Renal cortex interstitium (tissue), 11 donors: ENCODE measurements around the gene SLC49A4. TPM values are rescaled to one million over a fixed set of nuclear protein-coding genes. Genes with fewer than 3 reads are reported as not detected.

ENCODE experiments used
- DNase-seq, 11 donors: peaks; one replicate each; pipeline ENCODE4 v3.0.0-alpha.2; 2013; ENCODE audit warnings: low read depth in 9 of 11, low spot score in 4 of 11; ENCODE audit errors: extremely low read depth in 1 of 11
- polyA plus RNA-seq, 3 donors: library from polyadenylated mRNA; unstranded; fragments of 120-200 nt; gene quantifications; one replicate each; pipeline ENCODE4 v1.2.1, GENCODE V29; 2013; ENCODE audit not compliant: insufficient read length in 3 of 3

The SLC49A4 gene
- polyA plus RNA-seq, 3 donors, result 14.0 to 15.5 (median 15.4) TPM

DNA sequence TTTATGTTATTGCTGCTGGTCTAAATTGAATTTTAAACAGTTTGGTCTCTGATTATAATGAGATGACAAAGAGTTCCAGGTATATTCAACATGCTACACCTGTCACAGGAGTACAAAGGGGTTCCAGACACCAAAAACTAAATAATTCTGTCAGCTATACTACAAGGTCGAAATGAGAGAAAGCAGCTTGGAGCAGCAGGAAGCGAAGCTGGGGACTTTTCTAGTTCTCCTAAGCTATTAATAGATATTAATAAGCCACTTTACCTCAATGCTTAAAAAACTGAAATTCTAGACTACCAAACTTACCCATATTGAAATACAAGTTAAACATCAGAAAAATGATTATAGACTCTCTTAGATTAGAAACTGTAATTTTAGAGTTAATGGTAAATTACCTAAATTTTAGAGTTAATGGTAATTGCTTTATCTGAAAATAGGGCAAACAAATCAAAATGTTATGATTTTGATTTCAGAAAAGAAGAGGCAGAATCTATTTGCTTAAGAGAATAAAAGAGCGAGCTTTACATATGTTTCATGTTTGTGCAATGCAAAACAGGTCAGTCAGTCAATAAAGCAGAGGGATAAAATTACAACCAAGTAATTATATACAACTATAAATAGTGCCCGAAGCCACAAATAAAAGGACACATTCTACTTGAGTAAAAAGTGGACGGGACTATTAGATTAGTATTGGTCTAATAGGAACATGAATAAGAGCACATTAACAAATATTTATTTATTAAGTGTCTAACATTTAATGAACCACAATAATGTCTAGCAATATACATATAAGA, 18.0 kb upstream of the SLC49A4 start:
- no peak for DNase-seq

DNA sequence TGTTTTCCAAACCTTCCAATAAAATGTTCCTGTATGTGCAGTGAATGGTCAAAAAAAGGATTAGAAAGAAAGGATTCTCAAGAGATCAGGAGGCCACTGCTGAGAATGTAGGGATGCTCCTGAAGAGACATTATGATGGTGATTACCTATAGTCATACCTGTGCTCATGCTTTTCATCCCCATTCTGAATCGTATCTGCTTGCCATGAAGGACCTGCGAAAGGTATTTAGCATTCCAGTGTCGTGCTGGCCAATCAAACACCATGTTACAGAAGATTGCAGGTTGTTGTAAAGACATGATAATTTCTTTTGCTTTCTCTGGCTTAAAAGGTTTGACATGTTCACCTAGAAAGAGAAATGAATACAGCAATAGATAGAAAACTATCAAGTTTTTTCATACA, 17.3 kb upstream of the SLC49A4 start:
- no peak for DNase-seq

DNA sequence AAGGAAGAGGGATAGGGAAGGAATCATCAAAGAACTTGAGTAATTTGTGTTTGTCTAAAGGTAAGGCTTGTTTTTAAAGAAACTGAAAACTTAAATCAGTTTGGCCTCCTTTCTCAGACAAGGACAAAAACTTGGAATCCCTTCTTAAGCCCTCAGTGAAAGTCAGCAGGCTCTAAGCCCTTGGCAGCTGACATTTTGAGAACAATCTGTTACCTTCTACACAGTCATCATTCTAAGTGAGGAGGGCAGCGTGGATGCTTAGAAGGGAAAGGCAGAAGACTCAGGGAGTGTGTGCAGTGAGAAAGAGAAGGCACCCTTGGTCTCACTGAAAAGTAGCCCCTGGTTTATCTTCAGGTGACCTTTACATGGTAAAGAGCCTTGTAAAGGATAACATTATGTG, 12.1 kb upstream of the SLC49A4 start:
- DNase-seq, result no peak

DNA sequence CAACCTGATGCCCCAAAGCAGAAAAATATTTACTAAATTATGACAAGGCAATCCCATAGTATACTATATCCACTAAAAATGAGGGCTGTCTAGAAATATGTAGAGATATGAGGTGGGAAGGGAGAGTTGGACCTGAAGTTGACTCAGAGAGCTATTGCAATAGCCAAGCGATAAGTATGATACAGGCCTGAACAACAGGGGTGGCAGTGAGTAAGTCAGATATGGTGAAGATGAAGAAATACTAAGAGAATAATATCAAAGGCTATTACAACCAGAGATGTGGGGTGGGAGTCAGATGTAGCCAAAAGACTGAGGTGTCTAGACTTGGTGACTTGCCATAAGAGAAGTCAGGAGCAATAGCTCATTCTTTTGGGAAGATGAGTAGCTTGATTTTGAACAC, 10.4 kb upstream of the SLC49A4 start:
- no peak for DNase-seq

DNA sequence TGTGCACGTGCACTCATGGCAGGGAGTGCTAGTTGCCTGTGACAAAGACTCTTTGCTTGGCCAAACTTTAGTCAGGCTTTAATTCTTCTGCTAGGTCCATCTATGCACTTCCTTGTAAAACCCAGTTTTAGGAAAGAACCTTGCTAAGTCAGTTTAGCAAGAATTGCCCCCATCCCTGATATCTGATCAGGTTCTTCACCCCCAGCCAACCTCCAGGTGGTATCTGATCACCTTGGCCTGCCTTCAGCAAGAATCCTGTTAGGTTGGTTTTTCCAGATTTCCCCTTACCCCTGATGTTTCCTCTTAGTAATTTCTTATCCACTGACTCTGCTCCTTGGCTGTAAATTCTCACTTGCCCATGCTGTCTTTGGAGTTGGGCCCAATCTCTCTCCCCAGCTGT, 9.6 kb upstream of the SLC49A4 start:
- DNase-seq, result no peak

DNA sequence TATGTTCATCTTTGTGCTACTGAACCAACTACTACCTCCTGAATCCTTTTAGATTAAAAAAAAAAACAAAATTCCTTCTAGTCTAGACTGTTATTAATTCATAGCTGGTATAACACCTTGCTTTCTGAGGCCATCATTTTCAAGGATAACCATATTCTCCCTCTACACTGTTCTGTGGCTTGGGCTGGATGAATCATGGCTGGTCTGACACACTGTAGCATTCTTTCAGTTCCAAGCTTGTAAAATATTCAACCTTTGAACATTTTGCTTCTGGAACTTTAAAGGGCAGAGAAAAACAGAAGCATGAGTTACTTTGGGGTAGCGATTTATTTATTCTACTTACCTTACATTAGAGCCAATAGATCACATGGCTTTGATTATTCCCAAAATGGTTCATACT, 8.8 kb upstream of the SLC49A4 start:
- DNase-seq, result no peak

DNA sequence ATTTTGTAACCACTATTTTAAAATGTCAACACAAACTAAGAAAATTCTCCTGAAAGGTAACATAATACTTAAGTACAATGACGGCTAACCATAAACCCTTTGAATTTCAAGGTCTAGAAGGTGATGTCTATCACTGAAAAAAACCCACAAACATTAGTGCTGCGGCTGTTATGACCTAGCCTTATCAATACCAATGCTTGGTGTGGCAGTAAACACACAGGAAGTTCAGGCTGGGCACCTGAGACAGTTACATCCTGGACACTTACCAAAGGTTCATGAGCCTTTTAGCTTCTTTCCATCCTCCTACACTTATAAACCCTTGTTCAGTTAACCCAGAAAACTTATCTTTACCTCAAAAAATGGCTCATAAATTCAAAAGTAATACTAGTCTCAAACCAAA, 7.0 kb upstream of the SLC49A4 start:
- DNase-seq, result no peak

DNA sequence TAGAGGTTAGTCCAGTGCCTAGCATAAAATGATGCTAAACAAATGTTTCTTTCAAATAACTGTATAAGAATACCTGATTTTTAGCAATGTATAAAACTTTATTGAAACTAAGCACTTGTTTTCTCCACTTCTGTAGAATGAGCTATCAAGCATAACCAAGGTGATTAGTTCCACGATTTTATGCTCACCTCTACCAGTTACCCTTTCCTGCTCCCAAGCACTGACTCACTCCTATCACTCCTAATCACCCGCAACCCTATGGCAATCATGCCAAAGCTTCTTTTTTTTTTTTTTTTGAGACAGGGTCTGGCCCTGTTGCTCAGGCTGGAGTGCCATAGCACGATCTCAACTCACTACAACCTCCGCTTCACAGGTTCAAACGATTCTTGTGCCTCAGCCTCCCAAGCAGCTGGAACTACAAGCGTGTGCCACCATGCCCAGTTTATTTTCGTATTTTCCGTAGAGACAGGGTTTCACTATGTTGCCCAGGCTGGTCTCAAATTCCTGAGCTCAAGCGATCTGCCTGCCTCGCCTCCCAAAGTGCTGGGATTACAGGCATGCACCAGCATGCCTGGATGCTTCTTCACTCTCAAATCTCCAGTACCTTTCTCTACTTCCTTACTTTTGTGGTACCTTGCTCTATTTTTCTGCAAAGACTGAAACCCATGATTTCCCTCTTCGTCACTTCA, 5.1 kb upstream of the SLC49A4 start:
- DNase-seq, result no peak

DNA sequence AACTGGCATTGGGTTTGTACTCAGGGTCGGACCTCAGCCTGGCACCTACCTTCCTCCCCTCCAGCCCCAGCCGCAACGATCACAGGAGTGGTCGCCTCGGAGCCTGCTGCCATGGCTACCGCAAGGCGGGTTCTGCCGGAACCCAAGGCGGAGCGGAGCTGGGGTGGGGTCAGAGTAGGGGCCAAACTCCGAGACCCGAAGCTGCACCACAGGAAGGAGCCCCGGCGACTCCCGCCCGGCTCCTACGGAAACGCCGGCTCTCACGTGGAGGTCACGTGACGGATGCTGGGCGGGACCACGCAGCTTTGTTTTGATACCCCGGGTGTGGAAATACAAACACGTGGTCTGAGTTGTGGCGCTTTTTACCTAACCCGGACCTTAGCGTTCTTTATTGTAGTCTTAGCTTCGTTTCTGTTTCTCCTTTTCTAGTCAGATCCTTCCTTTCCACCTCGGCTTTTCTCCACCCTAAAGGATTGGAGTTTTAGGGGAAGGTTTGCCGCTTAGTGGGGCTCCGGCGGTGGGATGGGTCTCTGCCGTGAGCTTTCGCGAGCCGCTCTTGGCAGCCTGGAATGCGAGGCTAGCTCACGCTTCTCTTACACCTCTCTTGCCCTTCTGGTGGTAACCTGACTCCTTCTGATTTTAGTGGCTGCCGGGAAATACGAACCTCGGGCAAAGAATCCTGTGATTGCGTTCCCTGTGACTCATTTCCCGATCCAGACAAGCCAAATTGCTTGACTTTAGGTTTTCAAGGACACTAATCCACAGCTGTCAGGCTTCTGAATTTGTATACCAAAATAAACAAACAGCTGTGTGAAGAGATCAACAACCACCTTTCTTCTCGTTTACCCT, 1.1 kb upstream of the SLC49A4 start, which contains the start of gene HSPBAP1:
HSPBAP1 (minus strand) TSS at position 264 of the 849 bp plus-strand sequence; CDS start at position 113, 151 bp downstream.
- peak; percentile 77 to 90 (median 83) for DNase-seq

DNA sequence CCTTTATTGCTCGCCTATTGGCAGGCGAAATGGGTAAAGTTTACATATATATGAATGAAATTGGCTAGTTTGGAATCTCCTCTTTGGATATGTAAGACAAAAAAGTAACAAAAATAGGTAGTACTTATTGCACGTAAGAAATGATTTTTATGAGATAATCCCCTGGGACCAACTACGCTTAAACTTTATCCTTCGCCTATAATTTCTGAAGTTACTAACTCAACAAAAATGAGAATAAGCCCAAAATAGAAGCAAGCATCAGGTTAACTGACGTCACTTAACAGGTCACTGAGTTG, 438 bp upstream of the SLC49A4 start:
- peak in 1 of 11 donors; percentile 10 for DNase-seq

DNA sequence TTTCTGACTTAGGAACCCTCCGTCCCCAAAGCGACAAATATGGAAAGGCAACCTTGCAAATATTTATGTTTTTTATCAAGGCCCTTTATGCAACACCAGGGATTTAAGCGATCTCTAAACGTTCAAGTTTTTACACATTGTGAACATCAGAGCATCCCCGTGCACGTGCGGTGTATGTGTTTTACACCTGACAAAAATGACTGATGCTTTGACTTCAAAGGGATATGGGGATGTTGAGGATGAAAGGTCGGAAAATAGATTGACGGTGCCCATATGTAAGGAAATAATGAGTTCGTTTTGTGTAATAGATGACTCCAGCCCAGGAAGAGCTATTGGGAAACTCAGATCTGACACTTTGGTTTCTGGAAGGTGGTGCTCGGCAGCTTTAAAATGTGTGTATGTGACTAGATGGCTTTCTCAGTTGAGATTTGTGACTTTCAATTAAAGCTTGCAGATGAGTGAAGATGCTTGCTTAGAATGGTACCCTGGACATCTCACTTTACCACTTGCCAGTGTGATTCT, 866 bp downstream of the SLC49A4 start:
- peak in 2 of 11 donors; percentile 9 for DNase-seq

DNA sequence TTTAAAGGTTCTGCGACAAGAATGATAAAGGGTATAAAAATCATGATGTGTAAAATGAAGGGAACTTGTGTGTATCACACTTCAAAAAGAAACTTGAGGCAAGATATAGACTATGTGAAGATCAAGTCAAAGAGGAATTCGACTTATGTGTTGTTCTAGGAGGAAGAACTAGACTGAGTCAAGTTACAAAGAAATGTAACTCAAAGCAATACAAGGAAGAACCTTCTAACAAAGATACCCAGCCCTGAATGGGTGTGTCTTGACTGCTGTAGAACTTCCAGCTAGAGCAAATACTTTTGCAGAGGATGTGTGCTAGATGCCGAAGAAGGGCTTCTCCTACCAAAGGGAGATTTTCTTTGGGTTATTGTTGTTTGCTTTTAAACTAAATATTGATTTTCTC, 2.4 kb downstream of the SLC49A4 start:
- DNase-seq, result no peak

DNA sequence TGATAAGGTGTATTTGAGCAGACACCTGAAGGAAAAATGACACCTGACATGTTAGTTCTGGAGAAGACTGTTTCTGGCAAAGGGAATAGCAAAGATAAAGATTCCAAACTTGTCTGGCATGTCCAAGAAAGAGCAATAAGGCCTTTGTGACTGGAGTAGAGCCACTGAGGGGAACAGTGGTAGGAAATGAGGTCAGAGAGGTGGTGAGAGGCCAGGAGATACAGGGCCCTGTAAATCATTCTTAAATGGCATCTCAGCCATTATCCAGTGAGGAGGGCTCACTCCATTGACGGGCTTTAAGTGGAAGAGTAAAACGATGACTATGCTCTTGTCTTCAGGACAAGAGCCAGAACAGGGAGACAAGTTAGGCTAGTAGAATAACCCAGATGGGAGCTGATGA, 4.5 kb downstream of the SLC49A4 start:
- DNase-seq, result no peak

DNA sequence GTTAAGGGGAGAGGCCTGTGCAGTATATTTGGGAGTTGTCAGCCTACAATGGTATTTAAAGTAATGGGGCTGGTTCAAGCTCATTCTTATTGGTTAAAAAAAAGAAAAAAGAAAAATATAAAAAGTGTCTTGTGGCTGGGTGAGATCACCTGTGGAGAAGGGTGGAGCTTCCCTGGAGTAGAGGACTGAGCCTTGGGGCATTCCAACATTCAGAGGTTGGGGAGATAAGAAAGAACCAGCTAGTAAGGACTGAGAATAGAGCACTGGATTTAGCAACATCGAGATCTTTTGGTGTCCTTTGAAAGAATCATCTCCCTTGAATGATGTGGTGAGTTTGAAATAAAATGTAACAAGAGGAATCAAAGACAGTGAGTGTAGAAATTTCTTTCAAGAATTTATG, 5.2 kb downstream of the SLC49A4 start:
- no peak for DNase-seq

DNA sequence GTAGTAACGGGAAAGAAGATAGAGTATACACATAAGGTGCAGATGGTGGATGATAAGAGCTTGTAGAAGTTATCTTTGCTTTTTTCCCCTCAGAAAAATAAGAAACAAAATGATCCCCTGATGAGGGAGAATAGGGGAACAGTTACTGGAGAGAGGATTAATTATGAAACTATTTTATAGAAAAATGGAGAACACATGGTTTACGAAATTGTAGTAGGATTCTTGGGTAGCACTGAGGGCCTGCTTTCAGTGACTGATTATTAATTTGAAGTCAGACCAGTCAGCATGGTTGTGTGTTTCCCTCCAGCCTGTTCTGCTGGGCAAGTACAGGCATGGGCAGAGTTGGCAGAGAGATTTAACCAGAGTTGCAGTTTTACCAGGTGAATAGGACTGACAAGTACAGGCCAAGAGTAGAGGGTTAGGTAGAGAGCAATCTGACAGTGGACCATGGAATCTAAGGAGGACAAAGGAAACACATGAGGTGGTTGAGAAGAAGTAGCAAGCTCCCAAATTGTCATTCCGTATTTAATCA, 5.9 kb downstream of the SLC49A4 start:
- no peak for DNase-seq

DNA sequence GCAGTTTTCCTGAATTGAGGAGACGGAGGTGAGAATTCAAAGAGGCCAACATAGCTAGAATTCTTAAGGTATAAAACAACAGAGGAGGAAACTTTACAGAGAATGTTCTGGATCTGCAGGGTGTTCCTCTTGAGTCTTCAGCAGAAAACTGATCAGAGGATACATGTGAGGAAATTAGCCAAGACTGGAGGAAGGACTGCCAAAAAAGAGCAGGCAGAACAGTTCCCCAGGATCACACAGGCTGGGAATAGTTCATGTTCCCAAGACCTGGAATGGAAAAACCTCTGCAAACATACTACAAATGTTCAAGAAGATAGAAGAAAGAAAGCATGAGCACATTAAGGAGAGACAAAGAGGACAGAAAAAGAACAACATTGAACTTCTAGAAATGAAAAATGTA, 7.5 kb downstream of the SLC49A4 start:
- no peak for DNase-seq

DNA sequence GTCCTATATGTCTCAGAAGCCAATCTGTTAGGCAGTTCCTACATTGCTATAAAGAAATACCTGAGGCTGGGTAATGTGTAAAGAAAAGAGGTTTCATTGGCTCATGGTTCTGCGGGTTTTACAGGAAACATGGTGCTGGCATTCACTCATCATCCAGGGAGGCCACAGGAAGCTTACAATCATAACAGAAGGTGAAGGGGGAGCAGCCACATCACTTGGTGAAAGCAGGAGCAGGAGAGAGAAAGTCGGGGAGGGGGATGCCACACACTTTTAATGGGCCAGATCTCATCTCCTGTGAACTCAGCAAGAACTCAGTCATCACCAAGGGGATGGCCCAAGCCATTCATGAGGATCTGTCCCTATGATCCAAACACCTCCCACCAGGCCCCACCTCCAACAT, 9.1 kb downstream of the SLC49A4 start:
- no peak for DNase-seq

DNA sequence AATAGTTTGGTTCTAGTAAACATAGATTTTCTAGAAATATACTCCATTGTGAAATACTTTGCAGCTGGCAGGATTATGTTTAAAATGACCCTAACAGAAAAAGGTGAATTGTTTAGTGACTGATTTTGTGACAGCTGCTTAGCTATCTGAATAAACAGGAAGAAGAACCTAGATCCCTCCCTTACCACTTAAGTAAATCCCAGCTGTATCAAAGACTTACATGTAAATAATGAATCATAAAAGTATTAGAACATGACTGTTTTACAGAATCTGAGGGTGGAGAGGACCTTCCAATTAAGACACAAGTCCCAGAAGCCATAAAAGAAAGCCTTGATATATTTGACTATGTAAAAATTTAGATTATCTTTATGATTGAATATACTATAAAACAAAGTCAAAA, 15.9 kb downstream of the SLC49A4 start:
- no peak for DNase-seq

DNA sequence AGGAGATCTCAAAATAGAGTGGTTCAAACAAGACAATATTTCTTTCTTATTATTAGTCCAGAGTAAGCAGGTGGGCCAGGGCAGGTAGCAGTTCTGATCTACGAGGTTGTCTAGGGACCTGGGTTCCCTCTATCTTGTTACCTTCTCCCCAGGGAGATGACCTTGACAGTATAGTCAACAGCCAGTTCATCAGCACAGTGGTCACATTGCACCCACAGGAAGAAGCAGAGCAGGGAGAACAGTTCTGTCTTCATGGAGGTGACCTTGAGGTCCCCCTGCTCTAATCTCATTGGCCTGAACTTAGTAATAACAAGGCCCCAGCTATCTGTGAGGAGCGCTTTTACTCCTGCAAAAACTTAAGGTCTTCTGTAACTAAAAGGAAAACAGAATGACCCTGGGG, 21.7 kb downstream of the SLC49A4 start:
- DNase-seq, result no peak
